Endothelial cell of umbilical vein (primary cell): ENCODE results near the gene HPCAL4. TPM values are rescaled to one million over a fixed set of nuclear protein-coding genes. Genes with fewer than 3 reads are reported as not detected.

Experiments used
- BruUV-seq: library from RNA; stranded (reverse); fragments of 400-500 nt; replicated peaks from 2 replicates; lab custom pipeline; 2021; lab: Mats Ljungman, UMichigan
- CTCF ChIA-PET: fragments of 300-600, 350-600 bp; sonication (Branson Sonifier 250); formaldehyde crosslinking; loops from one replicate; lab custom pipeline; 2021; ENCODE audit warnings: antibody characterized with exemption, inconsistent platforms; lab: Charles Lee
- POLR2A ChIA-PET: fragments of 300-600, 350-600 bp; sonication (Branson Sonifier 250); formaldehyde crosslinking; loops from one replicate; lab custom pipeline; 2021; ENCODE audit warnings: antibody characterized with exemption, inconsistent platforms; lab: Charles Lee
- DNase-seq: peaks from one replicate; pipeline ENCODE4 v3.0.0-alpha.2; 2011; ENCODE audit warnings: low read depth, low spot score
- FAIRE-seq: peaks from 2 replicates; lab custom pipeline; 2011; peaks lifted over from hg19 to GRCh38; lab: Jason Lieb, UNC
- H2AFZ ChIP-seq: 2 replicates; pipeline ENCODE4 v1.6.0; 2012; ENCODE audit warnings: low read depth, low read length, control low read depth, inconsistent platforms
- H3K27ac ChIP-seq: 2 replicates; pipeline ENCODE4 v1.5.1; 2011; ENCODE audit warnings: low read depth, mild to moderate bottlenecking, control low read depth, low read length, moderate library complexity; ENCODE audit not compliant: insufficient read depth
- H3K27me3 ChIP-seq, 2 experiments: 2 replicates each; pipeline versions ENCODE4 v1.6.0 to v1.6.1; 2011; ENCODE audit warnings: low read length in 2 of 2, mixed read lengths in 1 of 2; ENCODE audit not compliant: control insufficient read depth in 2 of 2, insufficient read depth in 2 of 2
- H3K36me3 ChIP-seq, 2 experiments: 2 replicates in 1 of 2; 3 replicates in 1 of 2; pipeline ENCODE4 v1.5.1; 2011; ENCODE audit warnings: low read length in 2 of 2, mild to moderate bottlenecking in 1 of 2, moderate library complexity in 1 of 2; ENCODE audit not compliant: control insufficient read depth in 2 of 2, insufficient read depth in 2 of 2; ENCODE audit errors: extremely low read depth in 1 of 2
- H3K4me1 ChIP-seq: 3 replicates; pipeline ENCODE4 v1.5.1; 2011; ENCODE audit warnings: mild to moderate bottlenecking, low read length; ENCODE audit not compliant: control insufficient read depth, insufficient read depth; ENCODE audit errors: extremely low read depth
- H3K4me2 ChIP-seq: 2 replicates; pipeline ENCODE4 v1.6.1; 2011; ENCODE audit warnings: low read length, control low read depth, mixed read lengths; ENCODE audit not compliant: insufficient read depth
- H3K4me3 ChIP-seq, 3 experiments: fragments of 200-600 bp in 1 of 3; sonication (generic), shearing (Covaris generic) in 1 of 3; replicated peaks in 1 of 3; 2 replicates each; pipeline ENCODE4 v1.5.1; 2011 to 2016; ENCODE audit warnings: control low read depth in 3 of 3, low read length in 3 of 3, mild to moderate bottlenecking in 2 of 3, inconsistent platforms in 1 of 3, low read depth in 1 of 3, moderate library complexity in 1 of 3; ENCODE audit not compliant: insufficient read depth in 1 of 3
- H3K79me2 ChIP-seq: 2 replicates; pipeline ENCODE4 v1.6.0; 2012; ENCODE audit warnings: low read length, inconsistent platforms; ENCODE audit not compliant: control insufficient read depth, insufficient read depth
- H3K9ac ChIP-seq: replicated peaks from 2 replicates; pipeline ENCODE3; 2011; ENCODE audit warnings: low read length, control low read depth; ENCODE audit not compliant: insufficient read depth; ENCODE audit errors: extremely low read depth
- H3K9me1 ChIP-seq: replicated peaks from 3 replicates; pipeline ENCODE4 v1.6.0; 2011; ENCODE audit warnings: mild to moderate bottlenecking, low read length; ENCODE audit not compliant: control insufficient read depth, insufficient read depth; ENCODE audit errors: extremely low read depth
- H3K9me3 ChIP-seq: replicated peaks from 2 replicates; pipeline ENCODE4 v1.5.1; 2012; ENCODE audit warnings: low read length, inconsistent platforms; ENCODE audit not compliant: control insufficient read depth, insufficient read depth
- H4K20me1 ChIP-seq: replicated peaks from 2 replicates; pipeline ENCODE3; 2011; ENCODE audit warnings: mild to moderate bottlenecking, low read length; ENCODE audit not compliant: control insufficient read depth, insufficient read depth; ENCODE audit errors: extremely low read depth
- EZH2 ChIP-seq: IDR thresholded peaks from 2 replicates; pipeline ENCODE4 v1.6.1; 2012; ENCODE audit warnings: borderline replicate concordance, low read depth, mild to moderate bottlenecking, moderate library complexity, low read length, inconsistent platforms; ENCODE audit not compliant: severe bottlenecking
- FOS ChIP-seq: IDR thresholded peaks from 2 replicates; pipeline ENCODE4 v1.6.1; 2011; ENCODE audit warnings: mild to moderate bottlenecking, low read length, moderate library complexity, borderline replicate concordance; ENCODE audit not compliant: insufficient read depth
- GATA2 ChIP-seq: IDR thresholded peaks from 2 replicates; pipeline ENCODE4 v1.7.0; 2011; ENCODE audit warnings: low read depth, mild to moderate bottlenecking, moderate library complexity, mixed read lengths, low read length; ENCODE audit not compliant: insufficient read length, insufficient read depth
- JUN ChIP-seq: IDR thresholded peaks from 2 replicates; pipeline ENCODE4 v1.6.1; 2011; ENCODE audit warnings: borderline replicate concordance, low read depth; ENCODE audit not compliant: insufficient read length, insufficient read depth
- MYC ChIP-seq: IDR thresholded peaks from one replicate; pipeline ENCODE4 v1.6.1; 2011; ENCODE audit warnings: mild to moderate bottlenecking, low read depth, low read length
- POLR2A ChIP-seq: IDR thresholded peaks from 2 replicates; pipeline ENCODE4 v1.6.1; 2012; ENCODE audit warnings: low read depth, mild to moderate bottlenecking, control low read depth, low read length
- POLR2AphosphoS5 ChIP-seq: IDR thresholded peaks from 2 replicates; pipeline ENCODE4 v1.6.1; 2012; ENCODE audit warnings: low read depth, mild to moderate bottlenecking, control low read depth, low read length, moderate library complexity; ENCODE audit not compliant: insufficient read depth
- dilution Hi-C: fragments of 300-500 bp; cut with MboI; formaldehyde crosslinking; loops from one replicate; pipeline ENCODE4 v1.15.0; 2019; ENCODE audit warnings: low sequenced_read_pairs; ENCODE audit not compliant: extremely low pct_ligation_motif_present
- intact Hi-C: fragments of 100-400 bp; cut with micrococcal nuclease; formaldehyde crosslinking; loops from one replicate; pipeline ENCODE4 v1.10.0; 2022
- polyA plus RNA-seq, 4 experiments: library from polyadenylated mRNA; depleted of rRNA in 3 of 4; stranded (reverse) in 3 of 4; unstranded in 1 of 4; fragments of >200 nt; gene quantifications; 2 replicates each; pipeline versions ENCODE4 v1.2.1 to v1.2.3, GENCODE V29; 2011 to 2012; ENCODE audit warnings: missing spikeins in 1 of 4
- total RNA-seq: library from RNA; stranded (reverse); gene quantifications from 2 replicates; pipeline ENCODE4 v1.2.3, GENCODE V29; 2021
- TF ChIP-seq, protein P1 (sequence below), 2 donors: IDR thresholded peaks; 1 replicate in 1 of 2; 2 replicates in 1 of 2; pipeline ENCODE4 v1.5.1; 2011; ENCODE audit warnings: low read length in 2 of 2, mild to moderate bottlenecking in 2 of 2, moderate library complexity in 2 of 2, control low read depth in 1 of 2, inconsistent platforms in 1 of 2, low read depth in 1 of 2; ENCODE audit not compliant: insufficient read depth in 1 of 2; ENCODE audit errors: extremely low read depth in 1 of 2
- TF ChIP-seq, protein P2 (sequence below): IDR thresholded peaks from 2 replicates; pipeline ENCODE4 v1.6.1; 2011; ENCODE audit not compliant: insufficient read depth, insufficient read length

HPCAL4 gene
- total and polyA plus RNA-seq, 2 donors (not counting 3 experiments of a cell fraction or from before 2014, with no cell fraction given) = not detected

- BruUV-seq = no TSS peak
- Histone ChIP-seq H3K4me3 (no peak overlapping the region), H3K27me3 (peaks cover 29 to 65% of the 10 kb centered on the region in 2 experiments), H2AFZ (no peak overlapping the region), H3K9me1 (no peaks in the 10 kb centered on the region), H3K27ac (no peak overlapping the region), H4K20me1 (no peaks in the 10 kb centered on the region), H3K4me2 (no peak overlapping the region), H3K79me2 (no peaks in the 10 kb centered on the region), H3K36me3 (no peaks in the 10 kb centered on the region), H3K9me3 (no peaks in the 10 kb centered on the region), H3K4me1 (no peaks in the 10 kb centered on the region), H3K9ac (no peak overlapping the region)
- DNase-seq (no peak), FAIRE-seq (no peak)
- TF ChIP-seq, protein P1, sequence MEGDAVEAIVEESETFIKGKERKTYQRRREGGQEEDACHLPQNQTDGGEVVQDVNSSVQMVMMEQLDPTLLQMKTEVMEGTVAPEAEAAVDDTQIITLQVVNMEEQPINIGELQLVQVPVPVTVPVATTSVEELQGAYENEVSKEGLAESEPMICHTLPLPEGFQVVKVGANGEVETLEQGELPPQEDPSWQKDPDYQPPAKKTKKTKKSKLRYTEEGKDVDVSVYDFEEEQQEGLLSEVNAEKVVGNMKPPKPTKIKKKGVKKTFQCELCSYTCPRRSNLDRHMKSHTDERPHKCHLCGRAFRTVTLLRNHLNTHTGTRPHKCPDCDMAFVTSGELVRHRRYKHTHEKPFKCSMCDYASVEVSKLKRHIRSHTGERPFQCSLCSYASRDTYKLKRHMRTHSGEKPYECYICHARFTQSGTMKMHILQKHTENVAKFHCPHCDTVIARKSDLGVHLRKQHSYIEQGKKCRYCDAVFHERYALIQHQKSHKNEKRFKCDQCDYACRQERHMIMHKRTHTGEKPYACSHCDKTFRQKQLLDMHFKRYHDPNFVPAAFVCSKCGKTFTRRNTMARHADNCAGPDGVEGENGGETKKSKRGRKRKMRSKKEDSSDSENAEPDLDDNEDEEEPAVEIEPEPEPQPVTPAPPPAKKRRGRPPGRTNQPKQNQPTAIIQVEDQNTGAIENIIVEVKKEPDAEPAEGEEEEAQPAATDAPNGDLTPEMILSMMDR (IDR thresholded peaks at IDR 0.05; ENCODE audit: extremely low read depth in 1 of 2, insufficient read depth in 1 of 2, low read depth in 1 of 2, low read length in 2 of 2) = no peak
- TF ChIP-seq POLR2A = no peak
- no peak for TF ChIP-seq MYC
- no peak for TF ChIP-seq FOS
- TF ChIP-seq EZH2 = no peak
- TF ChIP-seq GATA2 = no peak
- no peak for TF ChIP-seq JUN
- no peak for TF ChIP-seq POLR2AphosphoS5
- TF ChIP-seq, protein P2, sequence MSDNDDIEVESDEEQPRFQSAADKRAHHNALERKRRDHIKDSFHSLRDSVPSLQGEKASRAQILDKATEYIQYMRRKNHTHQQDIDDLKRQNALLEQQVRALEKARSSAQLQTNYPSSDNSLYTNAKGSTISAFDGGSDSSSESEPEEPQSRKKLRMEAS = no peak
- POLR2A ChIA-PET = no interaction called here
- CTCF ChIA-PET = interaction anchor here (6.1 kb wide), 1 partner anchor 50 kb away, joined by 68 read pairs; the partner anchor contains the start of gene NT5C1A
- dilution Hi-C loops (no loop called here), intact Hi-C loops (loop anchor here (5.0 kb wide), 2 partner anchors 69 to 229 kb away; partner anchors contain the start of gene BMP8A)
Measured at GRCh38 chr1:39721664-39722063, 30.4 kb upstream of the HPCAL4 start.
